HG02571 (cell line): ENCODE data around the gene DOCK4.

ENCODE experiments used
- ATAC-seq: cut with Tn5 transposase; IDR thresholded peaks from one replicate; pipeline ENCODE4 v1.9.1; 2021; ENCODE audit warnings: mild to moderate bottlenecking, moderate library complexity; ENCODE audit not compliant: unreplicated experiment

Gene DOCK4

DNA sequence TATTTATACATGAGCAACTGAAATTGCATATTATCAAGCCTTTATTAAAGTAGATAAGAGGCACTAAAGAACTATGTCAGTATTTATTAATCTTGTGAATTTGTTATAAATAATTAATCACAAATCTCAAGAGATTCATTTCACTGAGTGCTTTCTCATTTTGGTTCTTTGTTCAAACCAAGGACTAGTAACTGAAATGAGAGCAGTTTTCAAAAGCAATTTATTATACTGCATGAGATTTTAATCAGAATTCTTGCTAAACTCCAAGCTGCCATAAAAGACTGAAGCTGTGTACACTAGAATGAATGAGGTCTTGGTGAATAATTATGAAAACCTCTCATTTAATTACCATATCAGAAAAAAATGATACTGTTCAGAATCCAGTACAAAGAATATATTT is 419.1 kb downstream of the DOCK4 start:
- no peak for ATAC-seq

GRCh38 chr7:111785076-111785475 is 421.1 kb downstream of the DOCK4 start:
- ATAC-seq: no peak

GRCh38 chr7:111784296-111784695 is 421.9 kb downstream of the DOCK4 start:
- no peak for ATAC-seq

GRCh38 chr7:111783854-111784253 is 422.3 kb downstream of the DOCK4 start:
- ATAC-seq: no peak

- no peak for ATAC-seq
These were observed 425.7 kb downstream of the DOCK4 start for GRCh38 chr7:111780527-111780926.

DNA sequence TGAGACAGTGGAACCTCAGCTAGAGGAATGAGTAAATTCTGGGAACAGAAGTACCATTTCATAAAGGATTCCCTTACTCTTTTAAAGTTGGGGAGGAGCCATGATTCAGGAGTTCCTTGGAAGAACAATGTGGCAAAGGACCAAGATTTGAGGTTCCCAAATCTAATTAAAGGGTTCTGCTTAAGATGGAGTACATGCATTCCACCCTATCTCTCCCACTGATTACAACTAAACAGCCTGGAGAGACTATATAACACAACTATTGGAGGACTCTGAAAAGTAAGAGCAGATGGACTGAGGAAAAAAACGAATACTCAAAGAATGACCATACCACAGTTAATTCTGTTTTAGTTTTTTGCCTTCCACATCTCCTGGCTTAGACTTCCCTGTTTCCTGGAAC is 431.0 kb downstream of the DOCK4 start:
- no peak for ATAC-seq

DNA sequence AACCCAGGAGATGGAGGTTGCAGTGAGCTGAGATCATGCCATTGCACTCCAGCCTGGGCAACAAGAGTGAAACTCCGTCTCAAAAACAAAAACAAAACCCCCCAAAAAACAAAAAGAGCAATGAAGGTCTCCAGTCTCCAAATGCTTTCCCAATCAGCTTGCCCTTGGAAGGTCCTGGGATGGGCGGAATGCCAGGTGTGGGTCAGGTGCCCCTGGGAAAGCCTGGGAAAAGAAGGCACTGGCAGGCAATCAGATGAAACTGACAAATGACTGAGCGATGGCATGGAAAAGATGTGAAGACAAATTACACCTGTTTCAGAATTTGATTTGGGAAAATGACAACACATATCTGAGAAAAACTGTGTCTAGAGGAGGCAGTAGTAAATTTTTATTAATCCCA is 433.5 kb downstream of the DOCK4 start:
- no peak for ATAC-seq

GRCh38 chr7:111771638-111772037 is 434.6 kb downstream of the DOCK4 start:
- ATAC-seq: no peak

GRCh38 chr7:111770116-111770515 is 436.1 kb downstream of the DOCK4 start:
- ATAC-seq: no peak

DNA sequence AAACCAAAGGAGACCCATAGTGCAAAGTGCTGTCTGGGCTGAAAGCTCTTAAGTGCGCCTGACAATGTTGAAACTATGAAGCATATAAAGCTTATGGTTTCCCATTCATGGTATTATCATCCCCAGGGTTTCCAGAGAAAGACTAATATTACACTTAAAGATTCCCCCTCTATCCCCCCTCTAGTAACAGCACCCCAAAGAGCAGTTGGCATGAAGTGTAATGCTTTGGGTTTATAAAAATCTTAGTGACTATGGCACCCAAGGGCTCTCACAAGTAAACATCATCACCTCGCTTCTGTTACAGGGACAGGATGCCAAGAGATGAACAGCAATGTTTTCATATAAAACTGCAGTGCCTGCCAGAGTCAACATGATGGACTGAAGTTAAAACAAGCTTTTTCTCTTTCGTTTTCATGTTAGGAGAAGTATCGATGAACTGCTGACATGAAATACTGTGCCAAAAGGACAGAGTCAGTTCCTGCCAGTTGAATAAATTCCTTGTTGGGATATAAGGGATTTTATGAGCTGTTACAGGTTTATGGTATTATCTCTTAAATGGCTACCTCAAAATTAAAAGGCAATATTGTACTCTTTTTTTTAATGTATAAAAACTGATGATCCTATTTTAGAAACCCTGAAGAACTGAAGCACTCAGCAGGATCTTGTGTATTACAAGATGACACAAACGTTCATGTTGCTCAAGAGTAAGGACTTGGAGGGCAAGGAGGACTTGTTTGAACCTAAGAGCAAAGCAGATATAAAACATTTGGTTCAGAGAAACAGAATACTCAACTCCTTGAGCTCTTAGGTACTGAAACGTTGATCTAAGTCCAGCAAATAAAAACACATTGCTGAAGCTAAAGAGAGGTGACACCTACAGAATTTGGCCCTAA is 440.2 kb downstream of the DOCK4 start:
- no peak for ATAC-seq

GRCh38 chr7:111763221-111763801 is 442.9 kb downstream of the DOCK4 start:
- no peak for ATAC-seq

DNA sequence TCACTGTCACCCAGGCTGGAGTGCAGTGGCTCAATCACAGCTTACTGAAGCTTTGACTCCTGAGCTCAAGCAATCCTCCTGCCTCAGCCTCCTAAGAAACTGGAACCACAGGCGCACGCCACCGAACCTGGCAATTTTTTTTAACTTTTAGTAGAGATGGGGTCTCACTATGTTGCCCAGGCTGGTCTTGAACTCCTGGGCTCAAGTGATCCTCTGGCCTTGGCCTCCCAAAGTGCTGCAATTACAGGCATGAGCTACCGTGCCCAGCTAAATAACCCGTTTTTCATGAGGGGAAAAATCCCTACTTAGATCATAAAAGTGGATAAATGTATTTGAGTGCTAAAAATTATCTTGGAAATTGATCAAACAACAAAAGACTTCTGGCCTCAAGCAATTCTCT is 443.4 kb downstream of the DOCK4 start:
- ATAC-seq: no peak

- no peak for ATAC-seq
These were observed 444.0 kb downstream of the DOCK4 start for GRCh38 chr7:111762211-111762610.

DNA sequence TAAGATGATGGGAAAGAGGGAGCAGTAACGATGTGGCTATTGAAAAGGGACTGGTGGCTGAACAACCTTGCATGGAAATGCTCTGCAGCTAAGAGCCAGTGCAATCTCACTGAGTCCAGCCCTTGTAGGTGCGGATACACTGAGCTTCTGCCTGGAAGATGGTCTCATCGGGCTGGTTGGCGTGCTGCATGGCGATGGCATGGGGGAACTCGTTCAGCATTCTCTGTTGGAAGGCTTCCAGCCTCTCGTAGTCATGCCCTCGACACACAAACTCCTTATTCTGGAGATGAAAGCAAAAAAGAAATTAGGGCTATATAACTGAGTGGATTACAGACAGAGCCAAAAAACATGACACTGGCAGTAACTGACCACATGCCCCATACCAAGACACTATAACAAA is 446.2 kb downstream of the DOCK4 start:
- ATAC-seq: no peak

DNA sequence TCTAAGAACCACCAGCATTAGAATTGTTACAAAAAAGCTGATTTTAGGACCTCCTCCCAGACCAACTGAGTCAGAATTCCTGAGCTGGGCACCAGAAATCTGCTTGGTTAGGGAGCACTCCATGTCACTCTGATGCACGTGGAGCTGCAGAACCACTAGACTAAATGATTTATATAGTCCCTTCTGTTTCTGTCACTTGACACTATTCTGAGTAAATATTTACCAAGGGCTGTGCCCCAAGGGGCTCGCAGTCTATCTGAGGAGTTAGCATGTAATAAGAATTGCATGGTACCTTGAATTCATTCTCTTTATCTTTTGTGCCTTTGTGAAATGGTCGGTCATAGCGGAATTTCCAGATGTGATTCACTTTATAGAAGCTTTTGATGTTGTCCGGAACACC is 447.9 kb downstream of the DOCK4 start:
- no peak for ATAC-seq

- ATAC-seq: no peak
These were observed 449.5 kb downstream of the DOCK4 start for GRCh38 chr7:111756687-111757178.

GRCh38 chr7:111755383-111755782 is 450.8 kb downstream of the DOCK4 start:
- ATAC-seq: no peak

DNA sequence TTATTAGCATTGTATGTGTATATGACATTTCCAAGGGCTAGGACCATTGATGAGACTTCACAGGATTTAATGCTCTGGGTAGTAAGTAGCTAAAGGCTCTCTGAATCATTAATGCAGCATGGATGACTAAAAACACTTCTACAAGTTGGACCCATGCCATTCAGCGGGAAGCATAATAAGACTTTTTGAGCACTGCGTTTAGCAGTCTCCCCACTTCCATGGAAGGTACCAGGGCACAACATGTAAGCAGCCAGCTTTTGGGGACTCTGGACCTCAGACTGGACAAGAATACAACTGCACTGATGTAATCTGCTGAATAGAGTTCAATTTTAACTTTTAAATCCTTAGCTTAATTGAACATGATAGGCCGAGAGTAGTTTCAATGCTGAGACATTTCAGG is 452.2 kb downstream of the DOCK4 start:
- ATAC-seq: no peak

DNA sequence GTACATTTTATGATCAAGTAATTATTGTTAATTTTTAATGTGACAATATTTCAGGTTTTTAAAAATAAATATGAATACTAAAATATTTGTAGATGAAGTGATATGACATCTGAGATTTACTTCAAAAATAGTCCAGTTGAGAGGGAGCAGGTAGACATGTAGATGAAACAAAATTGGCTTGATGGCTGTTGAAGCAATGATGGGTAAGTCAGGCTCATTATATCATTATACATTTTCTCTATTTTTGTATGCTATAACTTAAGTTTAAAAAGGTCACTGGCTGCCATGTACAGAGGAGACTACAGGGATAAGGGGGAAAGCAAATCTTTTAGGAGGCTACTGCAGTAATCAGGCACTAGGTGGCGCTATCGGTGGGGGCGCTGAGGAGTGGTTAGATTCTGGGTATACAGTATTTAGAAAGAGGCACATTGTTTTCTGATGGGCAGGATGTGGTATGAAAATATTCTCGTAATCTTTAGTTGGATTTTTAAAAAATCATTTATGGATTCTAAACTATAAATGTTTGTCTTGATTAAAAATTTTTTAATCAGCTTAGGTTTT is 454.1 kb downstream of the DOCK4 start:
- no peak for ATAC-seq

- no peak for ATAC-seq
These were observed 455.3 kb downstream of the DOCK4 start for GRCh38 chr7:111750878-111751277.

- no peak for ATAC-seq
These were observed 456.0 kb downstream of the DOCK4 start for GRCh38 chr7:111750228-111750627.

DNA sequence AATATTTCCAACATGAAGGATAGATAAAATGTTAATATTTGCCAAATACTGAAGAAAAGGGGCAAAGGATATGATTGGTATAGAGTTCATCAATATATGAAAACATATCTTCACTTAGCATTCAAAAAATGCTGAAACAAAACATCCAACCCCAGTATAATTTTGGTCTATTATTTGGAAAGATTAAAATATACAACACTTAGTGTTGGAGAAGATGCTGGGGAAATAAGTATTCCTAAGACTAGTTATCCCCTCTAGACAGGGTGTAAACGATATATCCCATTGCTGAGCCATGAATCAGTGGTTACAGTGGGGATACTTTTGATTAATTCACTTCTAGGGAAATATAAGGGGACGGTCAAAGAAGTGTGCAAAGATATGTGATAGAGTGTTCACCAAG is 456.6 kb downstream of the DOCK4 start:
- ATAC-seq: no peak
